KMS-11 (cell line): ENCODE data around the gene TRIM33.
"Not testable (repeated sequence)": the region's sequence is repeated elsewhere in the genome, so short reads cannot be mapped to it uniquely, and the experiment has no call there.

Source experiments
- H2AFZ ChIP-seq: fragments of 200-600 bp; sonication (generic); 2 replicates; pipeline ENCODE4 v1.6.1; 2016; ENCODE audit warnings: antibody characterized with exemption, mixed run types, low read depth
- H3K27ac ChIP-seq: fragments of 200-600 bp; sonication (generic); 2 replicates; pipeline ENCODE4 v1.6.1; 2016; ENCODE audit warnings: mild to moderate bottlenecking, mixed run types
- H3K27me3 ChIP-seq: fragments of 200-600 bp; sonication (generic); 2 replicates; pipeline ENCODE4 v1.6.1; 2017; ENCODE audit warnings: mild to moderate bottlenecking, low read depth, mixed run types, moderate library complexity; ENCODE audit not compliant: insufficient read depth
- H3K36me3 ChIP-seq: fragments of 200-600 bp; sonication (generic); 2 replicates; pipeline ENCODE4 v1.6.1; 2017; ENCODE audit warnings: mild to moderate bottlenecking, mixed run types; ENCODE audit not compliant: insufficient read depth
- H3K4me1 ChIP-seq: fragments of 200-600 bp; sonication (generic); 2 replicates; pipeline ENCODE4 v1.6.1; 2016; ENCODE audit warnings: mild to moderate bottlenecking, low read depth, mixed run types; ENCODE audit not compliant: poor library complexity, severe bottlenecking
- H3K4me2 ChIP-seq: fragments of 200-600 bp; sonication (generic); 2 replicates; pipeline ENCODE4 v1.7.0; 2016; ENCODE audit warnings: mild to moderate bottlenecking, mixed run types
- H3K4me3 ChIP-seq: fragments of 200-600 bp; sonication (generic); IDR thresholded peaks from 2 replicates; pipeline ENCODE4 v1.6.1; 2017; ENCODE audit warnings: low read depth, low read length, mixed read lengths; ENCODE audit not compliant: insufficient read depth
- H3K79me2 ChIP-seq: fragments of 200-600 bp; sonication (generic); 2 replicates; pipeline ENCODE4 v1.6.1; 2016; ENCODE audit warnings: low read depth, mixed run types; ENCODE audit not compliant: insufficient read depth
- H3K9ac ChIP-seq: fragments of 200-600 bp; sonication (generic); 2 replicates; pipeline ENCODE4 v1.6.1; 2016; ENCODE audit warnings: mild to moderate bottlenecking, mixed run types
- H4K20me1 ChIP-seq: fragments of 200-600 bp; sonication (generic); 2 replicates; pipeline ENCODE4 v1.6.1; 2016; ENCODE audit warnings: mild to moderate bottlenecking, mixed run types; ENCODE audit not compliant: insufficient read depth
- CTCF ChIP-seq: fragments of 200-600 bp; sonication (generic); conservative IDR thresholded peaks from 2 replicates; pipeline ENCODE4 v1.6.1; 2017; ENCODE audit warnings: low read depth, mild to moderate bottlenecking, antibody characterized with exemption, low read length, moderate library complexity, mixed read lengths

The TRIM33 gene

GRCh38 chr1:114390960-114391359 is 120.0 kb downstream of the TRIM33 start:
- Histone ChIP-seq H3K27me3 (no peaks in the 10 kb centered on the region), H3K4me1 (no peaks in the 10 kb centered on the region), H3K36me3 (no peaks in the 10 kb centered on the region), H3K79me2 (no peaks in the 10 kb centered on the region), H3K9ac (no peak overlapping the region), H2AFZ (no peak overlapping the region), H3K4me2 (no peak overlapping the region), H3K4me3 (no peak overlapping the region), H4K20me1 (no peaks in the 10 kb centered on the region), H3K27ac (no peak overlapping the region)
- TF ChIP-seq CTCF, result no peak

- no peak for TF ChIP-seq CTCF
- H3K4me1 ChIP-seq, result no peaks in the 10 kb centered on the region
- no peaks in the 10 kb centered on the region for H3K79me2 ChIP-seq
- no peak overlapping the region for H3K9ac ChIP-seq
- no peaks in the 10 kb centered on the region for H4K20me1 ChIP-seq
- H3K4me3 ChIP-seq, result no peak overlapping the region
- H3K4me2 ChIP-seq, result no peak overlapping the region
- H3K27me3 ChIP-seq, result no peaks in the 10 kb centered on the region
- no peaks in the 10 kb centered on the region for H3K36me3 ChIP-seq
- no peak overlapping the region for H2AFZ ChIP-seq
- H3K27ac ChIP-seq, result no peak overlapping the region
Observed at GRCh38 chr1:114390361-114390760, 120.6 kb downstream of the TRIM33 start.

- TF ChIP-seq CTCF, result no peak
- Histone ChIP-seq H3K27ac (no peak overlapping the region), H3K9ac (no peak overlapping the region), H3K27me3 (no peaks in the 10 kb centered on the region), H4K20me1 (no peaks in the 10 kb centered on the region), H2AFZ (no peak overlapping the region), H3K79me2 (no peaks in the 10 kb centered on the region), H3K4me3 (no peak overlapping the region), H3K4me1 (no peaks in the 10 kb centered on the region), H3K4me2 (no peak overlapping the region), H3K36me3 (no peaks in the 10 kb centered on the region)
Observed at GRCh38 chr1:114388432-114389003, 122.5 kb downstream of the TRIM33 start.

GRCh38 chr1:114387585-114387984 is 123.4 kb downstream of the TRIM33 start:
- H3K27me3 ChIP-seq, H2AFZ ChIP-seq, H3K27ac ChIP-seq, H3K36me3 ChIP-seq, H3K4me3 ChIP-seq, H3K9ac ChIP-seq, H3K79me2 ChIP-seq, H4K20me1 ChIP-seq, H3K4me2 ChIP-seq, H3K4me1 ChIP-seq: not testable (repeated sequence)

GRCh38 chr1:114387010-114387360 is 124.0 kb downstream of the TRIM33 start:
- Histone ChIP-seq H2AFZ (no peak overlapping the region), H3K4me2 (no peak overlapping the region), H3K27ac (no peak overlapping the region), H3K9ac (no peak overlapping the region), H3K36me3 (no peaks in the 10 kb centered on the region), H3K4me3 (no peak overlapping the region), H3K4me1 (no peaks in the 10 kb centered on the region), H3K79me2 (no peaks in the 10 kb centered on the region), H3K27me3 (no peaks in the 10 kb centered on the region), H4K20me1 (no peaks in the 10 kb centered on the region)
- TF ChIP-seq CTCF, result no peak
